Left ventricle myocardium inferior (tissue), 1 donor: Measurements from ENCODE around the gene CCL18. TPM values are rescaled to one million over a fixed set of nuclear protein-coding genes. Genes with fewer than 3 reads are reported as not detected.

Source experiments
- DNase-seq: peaks from one replicate; pipeline ENCODE4 v3.0.0-alpha.2; 2020
- H3K27ac ChIP-seq: fragments of 200-600 bp; replicated peaks from 2 replicates; pipeline ENCODE4 v1.8.0; 2021
- H3K27me3 ChIP-seq: fragments of 200-600 bp; 2 replicates; pipeline ENCODE4 v1.8.0; 2021; ENCODE audit warnings: low read depth
- H3K36me3 ChIP-seq: fragments of 200-600 bp; 2 replicates; pipeline ENCODE4 v1.8.0; 2021
- H3K4me1 ChIP-seq: fragments of 200-600 bp; 2 replicates; pipeline ENCODE4 v1.8.0; 2021
- H3K4me3 ChIP-seq: fragments of 200-600 bp; 2 replicates; pipeline ENCODE4 v1.8.0; 2021; ENCODE audit warnings: mild to moderate bottlenecking, moderate library complexity
- H3K9me3 ChIP-seq: fragments of 200-600 bp; replicated peaks from 2 replicates; pipeline ENCODE4 v1.8.0; 2021
- CTCF ChIP-seq: fragments of 200-600 bp; IDR thresholded peaks from 2 replicates; pipeline ENCODE4 v1.8.0; 2021; ENCODE audit warnings: antibody characterized with exemption, mild to moderate bottlenecking, borderline replicate concordance
- intact Hi-C: fragments of 100-400 bp; cut with micrococcal nuclease; formaldehyde crosslinking; loops from one replicate; pipeline ENCODE4 v1.11.0; 2022
- total RNA-seq: library from RNA; stranded (reverse); fragmentation: NEBNext Ultra II Directional; extraction: Animal tissue kit (Norgen Biotek cat#: 25700); gene quantifications from one replicate; pipeline ENCODE4 v1.2.1, GENCODE V29; 2021
- donor health status: DM: no; HTN: yes; CAD: no; lungs with severe emphysema.

CCL18 gene
- total RNA-seq, 1 donor from 2014 or later = 1.1 TPM

GRCh38 chr17:36059406-36059805 lies 4.7 kb upstream of the CCL18 start:
- no peak for TF ChIP-seq CTCF
- intact Hi-C loops = no loop called here
- no peaks in the 10 kb centered on the region for H3K27me3 ChIP-seq
- H3K4me1 ChIP-seq = no peaks in the 10 kb centered on the region
- H3K27ac ChIP-seq = no peak overlapping the region
- no peaks in the 10 kb centered on the region for H3K9me3 ChIP-seq
- H3K36me3 ChIP-seq = no peaks in the 10 kb centered on the region
- no peak for DNase-seq
- H3K4me3 ChIP-seq = no peak overlapping the region

- Histone ChIP-seq H3K4me1 (no peaks in the 10 kb centered on the region), H3K27me3 (no peaks in the 10 kb centered on the region), H3K36me3 (no peaks in the 10 kb centered on the region), H3K9me3 (no peaks in the 10 kb centered on the region), H3K4me3 (no peak overlapping the region), H3K27ac (no peak overlapping the region)
- DNase-seq = no peak
- intact Hi-C loops = no loop called here
- TF ChIP-seq CTCF = no peak
Measured at GRCh38 chr17:36060816-36061215, 3.3 kb upstream of the CCL18 start.

GRCh38 chr17:36066365-36066985 lies 2.4 kb downstream of the CCL18 start:
- no peak for DNase-seq
- H3K4me1 ChIP-seq = no peaks in the 10 kb centered on the region
- no peaks in the 10 kb centered on the region for H3K36me3 ChIP-seq
- intact Hi-C loops = no loop called here
- peaks cover 31% of the 10 kb centered on the region for H3K27me3 ChIP-seq
- no peaks in the 10 kb centered on the region for H3K9me3 ChIP-seq
- no peak for TF ChIP-seq CTCF
- H3K4me3 ChIP-seq = no peak overlapping the region
- no peak overlapping the region for H3K27ac ChIP-seq

GRCh38 chr17:36068524-36068923 lies 4.5 kb downstream of the CCL18 start:
- no peak for TF ChIP-seq CTCF
- Histone ChIP-seq H3K36me3 (no peaks in the 10 kb centered on the region), H3K27ac (no peak overlapping the region)

GRCh38 chr17:36069136-36069535 lies 5.1 kb downstream of the CCL18 start:
- intact Hi-C loops = no loop called here
- Histone ChIP-seq H3K4me1 (no peaks in the 10 kb centered on the region), H3K27ac (no peak overlapping the region), H3K4me3 (no peak overlapping the region), H3K9me3 (no peaks in the 10 kb centered on the region), H3K36me3 (no peaks in the 10 kb centered on the region), H3K27me3 (peaks cover 31% of the 10 kb centered on the region)
- TF ChIP-seq CTCF = no peak
- no peak for DNase-seq

More at GRCh38 chr17:36068524-36068923, 4.5 kb downstream of the CCL18 start:
- DNase-seq = no peak
- H3K4me1 ChIP-seq = no peaks in the 10 kb centered on the region
- H3K4me3 ChIP-seq = no peak overlapping the region
- intact Hi-C loops = no loop called here
- peaks cover 31% of the 10 kb centered on the region for H3K27me3 ChIP-seq
- no peaks in the 10 kb centered on the region for H3K9me3 ChIP-seq

GRCh38 chr17:36070427-36070826 lies 6.4 kb downstream of the CCL18 start:
- H3K27me3 ChIP-seq = peaks cover 31% of the 10 kb centered on the region
- TF ChIP-seq CTCF = no peak
- no peaks in the 10 kb centered on the region for H3K9me3 ChIP-seq
- intact Hi-C loops = no loop called here
- H3K27ac ChIP-seq = no peak overlapping the region
- H3K4me3 ChIP-seq = no peak overlapping the region
- no peaks in the 10 kb centered on the region for H3K36me3 ChIP-seq
- no peaks in the 10 kb centered on the region for H3K4me1 ChIP-seq
- no peak for DNase-seq
